Panc1 (cell line): Measurements from ENCODE around the gene SH3BP4.

ENCODE experiments used
- CTCF ChIP-seq: fragments of 450-650 bp; IDR thresholded peaks from 2 replicates; pipeline ENCODE4 v1.5.1; 2017; ENCODE audit warnings: mild to moderate bottlenecking
- POLR2AphosphoS5 ChIP-seq: IDR thresholded peaks from 2 replicates; pipeline ENCODE4 v1.6.1; 2012; ENCODE audit warnings: mild to moderate bottlenecking, low read depth, low read length, moderate library complexity
- REST ChIP-seq, 2 experiments: IDR thresholded peaks; 2 replicates each; pipeline ENCODE4 v1.6.1; 2011 to 2012; ENCODE audit warnings: low read depth in 2 of 2, control low read depth in 1 of 2, low read length in 1 of 2, mild to moderate bottlenecking in 1 of 2, moderate library complexity in 1 of 2; ENCODE audit not compliant: insufficient read depth in 1 of 2

GRCh38 chr2:234949762-234950434 is 1.9 kb upstream of the SH3BP4 start:
- no peak for TF ChIP-seq CTCF
- no peak for TF ChIP-seq POLR2AphosphoS5
- no peak for TF ChIP-seq REST (IDR thresholded peaks at IDR 0.05; ENCODE audit: insufficient read depth in 1 of 2, low read depth in 2 of 2, low read length in 1 of 2)
